ENCODE results near the gene TRPC1. TPM values are rescaled to one million over a fixed set of nuclear protein-coding genes. Genes with fewer than 3 reads are reported as not detected.
A peak's percentile ranks its signal among the peaks of the same experiment; 100 is the strongest.

The TRPC1 gene
- polyA plus RNA-seq (37.2 and 74.5 TPM in 2 replicates), polyA minus RNA-seq (69.3 and 84.2 TPM in 2 replicates)

DNA sequence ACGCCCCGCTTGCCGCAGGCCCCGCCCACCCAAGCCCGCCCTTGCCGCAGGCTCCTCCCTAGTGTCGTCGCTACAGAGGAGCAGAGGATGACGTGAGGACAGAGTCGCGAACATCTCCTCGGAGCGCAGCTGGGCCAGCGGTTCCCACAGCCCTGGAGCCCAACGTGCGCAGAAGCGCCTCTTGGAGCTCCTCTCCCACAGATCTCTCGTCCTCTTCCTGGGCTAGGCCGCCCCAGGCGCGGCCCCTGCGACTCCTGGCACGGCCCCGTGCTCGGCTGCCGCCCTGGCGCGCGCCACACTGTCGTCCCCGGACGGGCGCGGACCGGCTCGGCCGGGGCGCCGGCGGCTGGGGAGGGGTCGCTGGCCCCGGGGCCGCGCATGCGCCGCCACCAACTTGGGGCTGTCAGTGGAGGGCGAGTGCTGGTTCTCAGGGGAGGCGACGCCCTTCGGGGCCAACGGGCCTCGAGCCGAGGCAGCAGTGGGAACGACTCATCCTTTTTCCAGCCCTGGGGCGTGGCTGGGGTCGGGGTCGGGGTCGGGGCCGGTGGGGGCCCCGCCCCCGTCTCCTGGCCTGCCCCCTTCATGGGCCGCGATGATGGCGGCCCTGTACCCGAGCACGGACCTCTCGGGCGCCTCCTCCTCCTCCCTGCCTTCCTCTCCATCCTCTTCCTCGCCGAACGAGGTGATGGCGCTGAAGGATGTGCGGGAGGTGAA lies at the start of gene TRPC1:
Gene TRPC1, plus strand, starts transcription at position 67 of the 714 bp plus-strand sequence. Its CDS starts 526 bp downstream, at position 593.
- Histone ChIP-seq H3K27me3 (ENCODE audit: insufficient read depth, low read depth, low read length) (no peaks in the 10 kb centered on the region), H3K79me2 (replicated peaks; ENCODE audit: insufficient read depth, low read length) (peaks cover 32% of the 10 kb centered on the region), H3K27ac (ENCODE audit: low read length) (peak within 1 kb of the TSS; percentile 93), H3K4me2 (ENCODE audit: low read length) (peak within 1 kb of the TSS; percentile 84), H2AFZ (ENCODE audit: low read depth, low read length) (peak within 1 kb of the TSS; percentile 70), H3K36me3 (ENCODE audit: insufficient read depth, low read length) (no peaks in the 10 kb centered on the region), H3K9ac (ENCODE audit: low read length) (peak within 1 kb of the TSS; percentile 93), H3K4me3 (ENCODE audit: low read length) (peak within 1 kb of the TSS; percentile 99), H3K9me3 (ENCODE audit: low read length) (no peaks in the 10 kb centered on the region), H3F3A (ENCODE audit: insufficient read depth, low read length, poor library complexity, severe bottlenecking) (no peaks in the 10 kb centered on the region), H4K20me1 (ENCODE audit: insufficient read depth) (no peaks in the 10 kb centered on the region), H3K9me2 (ENCODE audit: insufficient read depth, low read length) (no peaks in the 10 kb centered on the region)
- TF ChIP-seq EZH2 (IDR thresholded peaks at IDR 0.05; ENCODE audit: borderline replicate concordance, insufficient read depth, low read length, poor library complexity, severe bottlenecking) (no peak), TAF1 (IDR thresholded peaks at IDR 0.05; ENCODE audit: low read depth) (peak; percentile 75), EP300 (conservative IDR thresholded peaks at IDR 0.05; ENCODE audit: poor library complexity, severe bottlenecking) (peak; percentile 61), POLR2AphosphoS5 (IDR thresholded peaks at IDR 0.05) (peak; percentile 99), MXI1 (conservative IDR thresholded peaks at IDR 0.05; ENCODE audit: poor library complexity, severe bottlenecking) (peak; percentile 78), RAD21 (conservative IDR thresholded peaks at IDR 0.05) (peak; percentile 41)
- TF ChIP-seq, protein P1, sequence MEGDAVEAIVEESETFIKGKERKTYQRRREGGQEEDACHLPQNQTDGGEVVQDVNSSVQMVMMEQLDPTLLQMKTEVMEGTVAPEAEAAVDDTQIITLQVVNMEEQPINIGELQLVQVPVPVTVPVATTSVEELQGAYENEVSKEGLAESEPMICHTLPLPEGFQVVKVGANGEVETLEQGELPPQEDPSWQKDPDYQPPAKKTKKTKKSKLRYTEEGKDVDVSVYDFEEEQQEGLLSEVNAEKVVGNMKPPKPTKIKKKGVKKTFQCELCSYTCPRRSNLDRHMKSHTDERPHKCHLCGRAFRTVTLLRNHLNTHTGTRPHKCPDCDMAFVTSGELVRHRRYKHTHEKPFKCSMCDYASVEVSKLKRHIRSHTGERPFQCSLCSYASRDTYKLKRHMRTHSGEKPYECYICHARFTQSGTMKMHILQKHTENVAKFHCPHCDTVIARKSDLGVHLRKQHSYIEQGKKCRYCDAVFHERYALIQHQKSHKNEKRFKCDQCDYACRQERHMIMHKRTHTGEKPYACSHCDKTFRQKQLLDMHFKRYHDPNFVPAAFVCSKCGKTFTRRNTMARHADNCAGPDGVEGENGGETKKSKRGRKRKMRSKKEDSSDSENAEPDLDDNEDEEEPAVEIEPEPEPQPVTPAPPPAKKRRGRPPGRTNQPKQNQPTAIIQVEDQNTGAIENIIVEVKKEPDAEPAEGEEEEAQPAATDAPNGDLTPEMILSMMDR (IDR thresholded peaks at IDR 0.05; ENCODE audit: poor library complexity, severe bottlenecking): no peak
- TF ChIP-seq, protein P2, sequence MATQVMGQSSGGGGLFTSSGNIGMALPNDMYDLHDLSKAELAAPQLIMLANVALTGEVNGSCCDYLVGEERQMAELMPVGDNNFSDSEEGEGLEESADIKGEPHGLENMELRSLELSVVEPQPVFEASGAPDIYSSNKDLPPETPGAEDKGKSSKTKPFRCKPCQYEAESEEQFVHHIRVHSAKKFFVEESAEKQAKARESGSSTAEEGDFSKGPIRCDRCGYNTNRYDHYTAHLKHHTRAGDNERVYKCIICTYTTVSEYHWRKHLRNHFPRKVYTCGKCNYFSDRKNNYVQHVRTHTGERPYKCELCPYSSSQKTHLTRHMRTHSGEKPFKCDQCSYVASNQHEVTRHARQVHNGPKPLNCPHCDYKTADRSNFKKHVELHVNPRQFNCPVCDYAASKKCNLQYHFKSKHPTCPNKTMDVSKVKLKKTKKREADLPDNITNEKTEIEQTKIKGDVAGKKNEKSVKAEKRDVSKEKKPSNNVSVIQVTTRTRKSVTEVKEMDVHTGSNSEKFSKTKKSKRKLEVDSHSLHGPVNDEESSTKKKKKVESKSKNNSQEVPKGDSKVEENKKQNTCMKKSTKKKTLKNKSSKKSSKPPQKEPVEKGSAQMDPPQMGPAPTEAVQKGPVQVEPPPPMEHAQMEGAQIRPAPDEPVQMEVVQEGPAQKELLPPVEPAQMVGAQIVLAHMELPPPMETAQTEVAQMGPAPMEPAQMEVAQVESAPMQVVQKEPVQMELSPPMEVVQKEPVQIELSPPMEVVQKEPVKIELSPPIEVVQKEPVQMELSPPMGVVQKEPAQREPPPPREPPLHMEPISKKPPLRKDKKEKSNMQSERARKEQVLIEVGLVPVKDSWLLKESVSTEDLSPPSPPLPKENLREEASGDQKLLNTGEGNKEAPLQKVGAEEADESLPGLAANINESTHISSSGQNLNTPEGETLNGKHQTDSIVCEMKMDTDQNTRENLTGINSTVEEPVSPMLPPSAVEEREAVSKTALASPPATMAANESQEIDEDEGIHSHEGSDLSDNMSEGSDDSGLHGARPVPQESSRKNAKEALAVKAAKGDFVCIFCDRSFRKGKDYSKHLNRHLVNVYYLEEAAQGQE (IDR thresholded peaks at IDR 0.05; ENCODE audit: borderline replicate concordance): peak; percentile 70

GRCh38 chr3:142676151-142676550 lies 47.7 kb upstream of the TRPC1 start:
- no peak overlapping the region for H3K27ac ChIP-seq (ENCODE audit: low read length)
- no peaks in the 10 kb centered on the region for H3K27me3 ChIP-seq (ENCODE audit: insufficient read depth, low read depth, low read length)
- no peaks in the 10 kb centered on the region for H3K36me3 ChIP-seq (ENCODE audit: insufficient read depth, low read length)
- no peaks in the 10 kb centered on the region for H3K9me2 ChIP-seq (ENCODE audit: insufficient read depth, low read length)
- H4K20me1 ChIP-seq (ENCODE audit: insufficient read depth): no peaks in the 10 kb centered on the region
- H2AFZ ChIP-seq (ENCODE audit: low read depth, low read length): no peak overlapping the region
- H3K4me3 ChIP-seq (ENCODE audit: low read length): no peak overlapping the region
- no peak overlapping the region for H3K4me2 ChIP-seq (ENCODE audit: low read length)
- no peak overlapping the region for H3K9ac ChIP-seq (ENCODE audit: low read length)
- TF ChIP-seq TAF1 (IDR thresholded peaks at IDR 0.05; ENCODE audit: low read depth) (no peak), MXI1 (conservative IDR thresholded peaks at IDR 0.05; ENCODE audit: poor library complexity, severe bottlenecking) (no peak), EZH2 (IDR thresholded peaks at IDR 0.05; ENCODE audit: borderline replicate concordance, insufficient read depth, low read length, poor library complexity, severe bottlenecking) (no peak), POLR2AphosphoS5 (IDR thresholded peaks at IDR 0.05) (no peak), EP300 (conservative IDR thresholded peaks at IDR 0.05; ENCODE audit: poor library complexity, severe bottlenecking) (no peak)
- TF ChIP-seq, protein P2 (IDR thresholded peaks at IDR 0.05; ENCODE audit: borderline replicate concordance): no peak
- TF ChIP-seq, protein P1 (IDR thresholded peaks at IDR 0.05; ENCODE audit: poor library complexity, severe bottlenecking): no peak
- no peaks in the 10 kb centered on the region for H3K79me2 ChIP-seq (replicated peaks; ENCODE audit: insufficient read depth, low read length)
- H3K9me3 ChIP-seq (ENCODE audit: low read length): no peaks in the 10 kb centered on the region
- no peaks in the 10 kb centered on the region for H3F3A ChIP-seq (ENCODE audit: insufficient read depth, low read length, poor library complexity, severe bottlenecking)

Data from neural cell (in vitro differentiated cells).